Left forelimb (tissue), 1 donor: Measurements from ENCODE around the gene CLPTM1L.

ENCODE experiments used
- DNase-seq: peaks from one replicate; pipeline ENCODE4 v3.0.0-alpha.2; 2018; ENCODE audit warnings: low spot score

Gene CLPTM1L

DNA sequence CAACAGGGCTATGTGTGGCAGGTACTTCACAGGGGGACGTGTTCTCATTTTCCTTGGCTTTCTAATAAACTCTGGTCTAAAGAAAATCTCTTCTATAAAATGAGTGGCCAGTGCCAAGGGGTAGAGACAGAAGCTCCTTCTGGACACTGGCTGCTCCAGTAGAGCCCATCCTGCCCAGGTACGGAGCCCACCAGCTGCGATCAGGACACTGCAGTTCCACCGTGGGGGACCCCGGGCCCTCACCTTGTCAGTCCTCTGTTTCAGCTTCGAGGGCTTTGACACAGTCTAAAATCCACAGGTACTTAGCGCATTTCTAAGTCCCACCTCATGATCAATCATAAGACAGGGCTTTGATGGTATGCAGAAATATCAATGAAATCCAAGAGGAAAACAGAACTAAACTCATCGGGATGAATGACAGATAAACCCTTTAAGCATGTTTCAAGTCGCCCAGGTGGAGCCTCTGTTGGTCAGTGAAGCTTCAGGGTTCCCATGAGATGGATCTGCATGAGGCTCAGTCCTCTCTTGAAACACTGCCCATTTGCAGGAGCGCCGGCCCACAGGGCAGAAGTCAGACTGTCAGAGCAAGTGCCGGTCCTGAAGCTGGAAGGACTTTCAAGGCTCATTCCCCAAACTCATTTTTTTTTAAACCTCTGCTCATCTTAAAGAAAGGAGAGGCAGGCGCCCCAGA is 29.7 kb downstream of the CLPTM1L start:
- DNase-seq: peak; percentile 14

- peak; percentile 17 for DNase-seq
These were observed 30.3 kb downstream of the CLPTM1L start for GRCh38 chr5:1314564-1314982.

DNA sequence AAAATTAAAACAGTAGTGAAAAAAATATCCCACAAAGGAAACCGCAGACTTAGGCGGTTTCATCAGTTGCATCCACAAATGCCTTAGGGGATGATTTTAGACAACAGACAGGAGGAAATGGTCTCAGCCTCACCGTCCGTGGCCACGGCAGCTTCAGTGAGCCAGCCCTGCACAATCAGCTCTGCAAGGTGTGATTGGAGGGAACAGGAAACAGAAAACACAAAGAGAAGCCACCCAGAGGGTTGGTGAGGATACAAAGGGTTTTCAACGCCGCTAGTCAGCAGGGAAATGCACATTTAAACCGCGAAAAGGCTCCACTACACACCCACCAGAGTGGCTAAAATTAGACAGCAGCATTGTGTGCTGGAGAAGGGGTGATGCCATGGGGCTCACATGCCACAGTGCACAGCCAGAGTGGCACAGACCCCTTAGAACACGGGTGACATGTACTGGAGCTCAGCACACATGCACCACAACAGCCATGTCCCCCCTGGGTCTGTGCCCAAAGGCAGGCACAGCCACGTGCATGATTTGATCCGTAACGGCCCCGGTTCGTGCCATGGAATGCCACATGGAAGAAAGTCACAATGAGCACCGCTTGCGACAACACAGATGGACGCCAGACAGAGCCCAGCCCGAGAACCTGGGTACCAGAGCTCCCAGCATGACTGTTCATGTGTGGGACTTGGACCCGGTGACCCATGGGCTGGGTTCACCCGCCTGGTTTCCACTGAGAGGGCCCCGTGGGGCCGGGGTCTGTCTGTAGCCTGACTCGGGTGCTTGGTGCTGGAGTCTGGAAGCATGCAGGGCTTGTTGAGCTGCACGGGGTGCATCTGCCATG is 31.7 kb downstream of the CLPTM1L start:
- DNase-seq: peak; percentile 25

DNA sequence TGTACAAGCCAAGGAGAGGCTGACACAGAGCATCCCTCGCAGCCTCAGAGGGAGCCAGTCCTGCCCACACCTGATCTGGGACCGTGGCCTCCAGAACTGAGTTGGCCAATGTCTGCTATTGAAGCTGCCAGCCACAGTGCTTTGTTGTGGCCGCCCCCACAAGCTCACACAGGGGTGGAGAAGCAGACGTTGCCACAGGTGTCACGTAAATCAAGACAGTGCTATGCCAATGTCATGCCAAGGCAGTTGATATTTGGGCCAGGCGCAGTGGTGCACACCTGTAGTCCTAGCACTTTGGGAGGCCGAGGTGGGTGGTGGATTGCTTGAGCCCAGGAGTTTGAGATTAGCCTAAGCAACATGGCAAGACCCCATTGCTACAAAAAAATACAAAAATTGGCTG is 32.7 kb downstream of the CLPTM1L start:
- peak; percentile 6 for DNase-seq

DNA sequence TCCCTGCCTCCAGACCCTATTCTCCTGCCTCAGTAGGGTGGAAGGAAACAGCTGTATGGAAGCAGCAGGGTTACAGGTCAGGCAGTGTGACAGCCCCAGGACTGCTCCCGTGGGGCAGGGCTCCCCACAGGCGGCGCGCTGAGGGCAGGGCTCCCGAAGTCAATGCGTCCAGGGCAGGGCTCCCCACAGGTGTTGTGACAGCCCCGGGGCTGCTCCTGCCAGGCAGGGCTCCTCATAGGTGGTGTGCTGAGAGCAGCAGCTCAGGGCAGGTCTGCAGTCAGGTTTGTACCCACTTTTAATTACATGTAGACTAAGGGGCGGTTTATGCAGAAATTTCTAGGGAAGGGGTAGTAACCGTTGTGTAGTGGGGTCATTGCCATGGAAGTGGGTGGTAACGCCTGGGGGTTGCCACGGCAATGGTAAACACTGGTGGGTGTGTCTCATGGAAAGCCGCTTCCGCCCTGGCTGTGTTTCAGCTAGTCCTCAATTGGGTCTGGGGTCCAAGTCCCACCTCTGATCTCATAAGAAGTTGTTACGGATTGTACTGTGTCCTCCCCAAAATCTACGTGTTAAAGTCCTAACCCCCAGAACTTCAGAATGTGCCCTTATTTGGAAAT is 33.4 kb downstream of the CLPTM1L start:
- peak; percentile 57 for DNase-seq

DNA sequence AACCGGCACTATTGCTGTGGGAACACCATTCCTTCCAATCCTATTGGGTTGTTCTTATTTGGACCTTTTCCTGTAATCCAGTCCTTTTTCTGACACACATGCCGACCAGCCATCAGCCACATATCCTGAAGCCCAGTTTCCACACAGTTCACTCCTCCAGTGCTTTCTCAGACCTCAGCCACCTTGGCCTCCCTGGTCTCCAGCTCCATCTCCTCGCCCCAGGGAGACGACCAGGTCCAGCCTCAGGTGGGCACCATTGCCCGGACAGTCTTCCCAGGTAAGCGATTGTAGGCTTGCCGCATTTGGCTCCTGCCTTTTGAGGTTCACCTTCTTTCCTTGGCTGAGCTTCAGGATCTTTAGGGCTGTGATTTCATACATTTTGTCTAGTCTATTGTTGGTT is 34.8 kb downstream of the CLPTM1L start:
- peak; percentile 38 for DNase-seq

DNA sequence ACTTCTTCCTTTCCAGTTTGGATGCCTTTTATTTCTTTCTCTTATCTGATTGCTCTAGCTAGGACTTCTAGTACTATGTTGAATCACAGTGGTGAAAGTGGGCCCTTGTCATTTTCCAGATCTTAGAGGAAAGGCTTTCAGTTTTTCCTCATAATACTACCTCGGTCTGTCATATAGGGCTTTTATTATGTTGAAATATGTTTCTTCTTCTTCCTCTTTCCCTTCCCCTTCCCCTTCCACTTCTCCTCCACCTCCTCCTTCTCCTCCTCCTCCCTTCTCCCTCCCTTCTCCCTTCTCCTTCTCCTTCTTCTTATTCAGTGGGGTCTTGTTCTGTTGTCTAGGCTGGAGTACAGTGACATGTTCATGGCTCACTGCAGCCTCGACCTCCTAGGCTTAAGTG is 40.9 kb downstream of the CLPTM1L start:
- DNase-seq: no peak

DNA sequence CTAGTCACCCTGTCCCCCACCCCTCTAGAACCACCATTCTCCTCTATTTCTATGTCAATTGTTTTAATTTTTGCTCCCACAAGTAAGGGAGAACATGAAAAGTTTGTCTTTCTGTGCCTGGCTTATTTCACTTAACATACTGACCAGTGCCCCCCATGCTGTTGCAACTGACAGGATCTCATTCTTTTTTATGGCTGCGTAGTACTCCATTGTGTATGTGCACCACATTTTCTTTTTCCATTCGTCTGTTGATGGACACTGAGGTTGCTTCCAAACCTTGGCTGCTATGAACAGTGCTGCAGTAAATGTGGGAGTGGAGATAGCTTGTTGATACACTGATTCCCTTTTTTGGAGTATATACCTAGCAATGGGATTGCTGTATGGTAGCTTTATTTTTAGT is 42.6 kb downstream of the CLPTM1L start:
- DNase-seq: peak; percentile 14

DNA sequence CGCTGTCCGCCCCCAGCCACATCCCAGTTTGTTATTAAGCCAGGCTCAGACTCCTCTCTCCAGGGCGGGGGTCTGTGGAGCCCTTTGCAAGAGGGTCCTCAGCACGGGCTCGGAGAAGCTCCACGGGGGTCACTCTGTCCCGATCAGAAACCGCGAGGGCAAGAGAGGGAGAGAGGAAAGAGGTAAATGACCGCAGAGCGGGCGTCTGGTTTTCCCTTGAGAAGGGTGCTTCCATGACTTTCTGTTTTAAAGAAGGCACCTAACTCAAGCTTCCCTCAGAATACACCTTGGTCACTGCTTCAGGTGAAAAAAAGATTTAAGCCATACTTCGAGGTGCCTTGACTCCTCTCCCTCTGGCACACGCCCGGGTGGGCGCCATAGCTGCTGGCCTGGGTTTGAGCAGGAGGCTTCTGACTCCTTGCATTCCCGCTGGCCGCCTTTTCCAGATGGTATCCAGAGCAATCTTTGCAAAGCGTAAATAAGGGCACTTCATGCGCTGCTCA is 44.3 kb downstream of the CLPTM1L start:
- DNase-seq: peak; percentile 46

DNA sequence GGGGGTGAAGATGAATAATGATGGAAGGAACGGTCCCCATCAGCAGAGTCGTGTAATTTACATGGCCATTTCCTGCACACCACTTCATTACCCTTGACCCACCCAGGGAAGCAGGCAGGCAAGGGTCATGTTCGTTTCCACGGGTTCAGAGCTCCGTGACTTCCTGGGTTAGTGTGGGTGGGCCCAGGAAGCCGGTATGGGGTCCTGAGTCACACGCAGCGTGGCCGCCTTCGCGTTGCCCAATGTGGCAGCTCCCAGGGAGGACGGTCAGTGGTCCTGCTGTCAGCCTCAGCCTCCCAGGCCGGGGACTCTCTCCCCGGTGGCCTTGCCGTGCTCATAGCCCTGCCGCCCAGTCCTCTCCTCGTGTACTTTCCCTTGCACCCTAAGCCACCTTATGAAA is 44.9 kb downstream of the CLPTM1L start:
- peak; percentile 49 for DNase-seq

DNA sequence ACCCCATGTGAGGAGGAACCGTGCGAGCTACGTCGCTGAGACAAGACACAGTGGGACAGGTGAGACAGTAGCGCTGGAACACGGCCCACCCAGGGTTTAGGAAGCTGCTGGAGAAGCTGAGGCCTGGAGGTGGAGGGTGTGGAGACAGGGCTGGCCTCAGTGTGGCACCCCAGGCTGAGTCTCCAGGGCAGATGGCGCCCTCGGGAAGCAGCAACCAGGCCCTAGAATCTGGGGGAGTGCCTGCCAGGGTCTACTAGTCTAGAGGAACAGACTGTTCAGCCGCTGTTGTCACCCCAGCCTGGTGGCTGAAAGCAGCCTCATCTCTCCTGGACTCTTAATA is 45.4 kb downstream of the CLPTM1L start:
- DNase-seq: peak; percentile 38

DNA sequence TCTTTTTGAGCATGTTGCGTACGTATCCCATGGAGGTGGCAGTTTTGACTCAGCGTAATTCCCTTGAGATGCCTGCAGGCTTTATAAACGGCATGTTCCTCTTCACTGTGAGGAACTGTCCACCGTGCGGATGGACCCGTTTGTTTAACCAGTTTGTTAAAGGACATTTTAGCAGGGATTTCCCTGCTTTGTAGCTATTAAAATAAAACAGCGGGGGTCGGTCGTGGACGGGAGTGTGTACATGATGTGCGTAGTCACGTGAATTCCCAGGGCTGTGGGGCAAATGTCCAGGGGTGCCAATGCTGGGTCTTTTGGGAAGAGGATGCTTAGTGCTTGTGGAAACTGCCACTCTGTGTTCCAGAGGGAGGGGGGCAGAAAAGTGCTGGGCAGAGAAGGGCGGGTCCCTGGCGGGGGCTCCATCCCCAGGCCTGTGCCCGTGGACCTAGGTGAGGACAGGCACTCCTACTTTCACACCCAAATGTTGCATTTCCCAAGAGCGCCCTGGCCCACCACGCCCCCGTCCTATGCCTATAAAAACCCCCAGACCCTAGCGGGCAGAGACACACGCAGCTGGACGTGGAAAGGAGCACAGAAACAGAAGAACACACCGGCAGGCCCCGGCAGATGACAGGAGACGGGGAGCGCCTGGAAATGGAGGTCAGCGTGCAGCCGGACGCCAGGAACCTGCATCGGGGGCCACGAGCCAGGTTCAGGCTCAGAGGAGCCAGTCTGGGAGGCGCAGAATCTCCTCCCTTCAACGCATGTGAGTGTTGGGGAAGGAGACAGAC is 46.0 kb downstream of the CLPTM1L start:
- peak; percentile 42 for DNase-seq

- DNase-seq: peak; percentile 26
These were observed 46.8 kb downstream of the CLPTM1L start for GRCh38 chr5:1298067-1298551.

DNA sequence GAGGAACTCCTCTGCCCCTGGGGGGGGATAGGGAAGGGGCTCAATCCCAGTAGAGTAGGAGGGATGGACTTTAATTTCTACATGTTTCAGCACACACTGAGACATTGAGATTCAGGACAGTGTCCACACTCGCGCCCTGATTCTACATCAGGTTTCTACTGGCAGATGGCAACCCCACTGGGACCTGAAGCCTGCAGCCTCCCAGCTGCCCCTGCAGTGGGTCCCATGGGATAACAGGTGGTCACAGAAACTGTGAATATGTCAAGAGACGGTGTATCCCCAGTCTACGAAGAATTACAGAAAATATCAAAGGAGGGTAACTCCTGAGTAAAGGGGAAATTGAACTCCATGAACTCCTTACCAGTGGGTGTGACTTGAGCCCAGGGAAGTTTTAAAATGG is 47.7 kb downstream of the CLPTM1L start:
- peak; percentile 9 for DNase-seq

DNA sequence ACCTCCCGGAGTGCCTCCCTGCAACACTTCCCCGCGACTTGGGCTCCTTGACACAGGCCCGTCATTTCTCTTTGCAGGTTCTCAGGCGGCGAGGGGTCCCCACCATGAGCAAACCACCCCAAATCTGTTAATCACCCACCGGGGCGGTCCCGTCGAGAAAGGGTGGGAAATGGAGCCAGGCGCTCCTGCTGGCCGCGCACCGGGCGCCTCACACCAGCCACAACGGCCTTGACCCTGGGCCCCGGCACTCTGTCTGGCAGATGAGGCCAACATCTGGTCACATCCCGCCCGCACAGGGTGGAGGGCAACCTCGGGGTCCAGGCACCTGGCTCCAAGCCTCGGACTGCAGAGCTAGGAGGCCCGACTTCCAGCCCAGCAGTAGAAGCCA is 49.3 kb downstream of the CLPTM1L start:
- no peak for DNase-seq

- peak; percentile 61 for DNase-seq
These were observed 49.9 kb downstream of the CLPTM1L start, which contains the start of gene TERT for GRCh38 chr5:1294835-1295649. TSS of gene TERT (minus strand) at chr5:1295068. CDS start at chr5:1294989, 79 bp downstream.

- DNase-seq: peak; percentile 37
These were observed 50.6 kb downstream of the CLPTM1L start for GRCh38 chr5:1294206-1294834.

DNA sequence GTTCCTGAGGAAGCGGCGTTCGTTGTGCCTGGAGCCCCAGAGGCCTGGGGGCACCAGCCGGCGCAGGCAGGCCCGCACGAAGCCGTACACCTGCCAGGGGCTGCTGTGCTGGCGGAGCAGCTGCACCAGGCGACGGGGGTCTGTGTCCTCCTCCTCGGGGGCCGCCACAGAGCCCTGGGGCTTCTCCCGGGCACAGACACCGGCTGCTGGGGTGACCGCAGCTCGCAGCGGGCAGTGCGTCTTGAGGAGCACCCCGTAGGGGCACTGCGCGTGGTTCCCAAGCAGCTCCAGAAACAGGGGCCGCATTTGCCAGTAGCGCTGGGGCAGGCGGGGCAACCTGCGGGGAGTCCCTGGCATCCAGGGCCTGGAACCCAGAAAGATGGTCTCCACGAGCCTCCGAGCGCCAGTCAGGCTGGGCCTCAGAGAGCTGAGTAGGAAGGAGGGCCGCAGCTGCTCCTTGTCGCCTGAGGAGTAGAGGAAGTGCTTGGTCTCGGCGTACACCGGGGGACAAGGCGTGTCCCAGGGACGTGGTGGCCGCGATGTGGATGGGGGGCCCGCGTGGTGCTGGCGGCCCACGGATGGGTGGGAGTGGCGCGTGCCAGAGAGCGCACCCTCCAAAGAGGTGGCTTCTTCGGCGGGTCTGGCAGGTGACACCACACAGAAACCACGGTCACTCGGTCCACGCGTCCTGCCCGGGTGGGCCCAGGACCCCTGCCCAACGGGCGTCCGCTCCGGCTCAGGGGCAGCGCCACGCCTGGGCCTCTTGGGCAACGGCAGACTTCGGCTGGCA is 51.3 kb downstream of the CLPTM1L start:
- DNase-seq: peak; percentile 52

DNA sequence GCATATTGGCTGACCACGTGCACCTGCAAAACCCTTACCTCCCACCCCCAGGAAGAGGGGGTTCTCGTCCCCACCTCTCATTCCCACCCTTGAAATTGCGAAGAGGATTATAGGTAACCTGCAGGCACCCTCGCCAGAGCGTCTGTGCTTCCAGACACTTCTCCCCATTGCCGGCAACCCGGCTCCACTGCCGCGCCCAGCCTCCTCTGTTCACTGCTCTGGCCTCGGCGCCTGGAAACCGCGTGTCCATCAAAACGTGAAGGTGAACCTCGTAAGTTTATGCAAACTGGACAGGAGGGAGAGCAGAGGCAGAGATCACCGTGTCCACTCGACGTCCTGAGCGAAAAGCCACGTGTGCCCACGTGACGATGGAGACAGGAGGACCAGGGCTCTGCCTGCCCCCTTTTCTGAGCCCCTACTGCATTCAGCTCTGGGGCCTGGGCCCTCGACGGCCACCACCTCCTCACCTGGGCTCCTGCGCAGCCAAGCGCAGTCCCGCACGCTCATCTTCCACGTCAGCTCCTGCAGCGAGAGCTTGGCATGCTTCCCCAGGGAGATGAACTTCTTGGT is 52.0 kb downstream of the CLPTM1L start:
- DNase-seq: peak; percentile 18
